Osteocyte (in vitro differentiated cells): Measurements from ENCODE around the gene RPL34. TPM values are rescaled to one million over a fixed set of nuclear protein-coding genes. Genes with fewer than 3 reads are reported as not detected.
A peak's percentile ranks its signal among the peaks of the same experiment; 100 is the strongest.

Source experiments
- DNase-seq: peaks from one replicate; pipeline ENCODE4 v3.0.0; 2021; ENCODE audit warnings: mixed read lengths; ENCODE audit not compliant: unreplicated experiment; ENCODE audit errors: extremely low spot score
- H3K27ac Mint-ChIP-seq: one replicate; pipeline ENCODE4 v1.8.0; 2021; ENCODE audit warnings: mild to moderate bottlenecking, mixed read lengths; ENCODE audit not compliant: unreplicated experiment
- H3K27me3 Mint-ChIP-seq: one replicate; pipeline ENCODE4 v1.8.0; 2021; ENCODE audit warnings: mixed read lengths; ENCODE audit not compliant: unreplicated experiment
- H3K36me3 Mint-ChIP-seq: one replicate; pipeline ENCODE4 v1.8.0; 2021; ENCODE audit warnings: mixed read lengths; ENCODE audit not compliant: unreplicated experiment
- H3K4me1 Mint-ChIP-seq: one replicate; pipeline ENCODE4 v1.8.0; 2021; ENCODE audit warnings: mixed read lengths; ENCODE audit not compliant: unreplicated experiment
- H3K4me3 Mint-ChIP-seq: one replicate; pipeline ENCODE4 v1.8.0; 2021; ENCODE audit warnings: mild to moderate bottlenecking, moderate library complexity, mixed read lengths; ENCODE audit not compliant: unreplicated experiment
- H3K9me3 Mint-ChIP-seq: one replicate; pipeline ENCODE4 v1.8.0; 2021; ENCODE audit warnings: mixed read lengths; ENCODE audit not compliant: unreplicated experiment
- CTCF ChIP-seq: fragments of 200-600 bp; sonication (generic); IDR thresholded peaks from 2 replicates; pipeline ENCODE4 v1.5.0; 2021; ENCODE audit warnings: antibody characterized with exemption, mild to moderate bottlenecking, moderate library complexity
- total RNA-seq: library from RNA; stranded (reverse); gene quantifications from 2 replicates; pipeline ENCODE4 v1.2.1, GENCODE V29; 2021

RPL34 gene
- total RNA-seq, 1 donor from 2014 or later: 1,029 TPM

GRCh38 chr4:108612365-108612764 is 8.0 kb upstream of the RPL34 start:
- Mint-ChIP-seq H3K27ac (no peak overlapping the region), H3K27me3 (peaks cover 5% of the 10 kb centered on the region), H3K9me3 (no peaks in the 10 kb centered on the region), H3K4me1 (no peaks in the 10 kb centered on the region), H3K4me3 (no peak overlapping the region), H3K36me3 (peaks cover 3% of the 10 kb centered on the region)
- no peak for TF ChIP-seq CTCF
- DNase-seq: no peak

GRCh38 chr4:108619372-108620100 is 840 bp upstream of the RPL34 start:
- H3K27ac Mint-ChIP-seq: peak overlapping the region; percentile 91
- peaks cover 24% of the 10 kb centered on the region for H3K36me3 Mint-ChIP-seq
- DNase-seq: no peak
- H3K4me3 Mint-ChIP-seq: peak overlapping the region; percentile 97
- H3K27me3 Mint-ChIP-seq: no peaks in the 10 kb centered on the region
- no peak for TF ChIP-seq CTCF
- H3K9me3 Mint-ChIP-seq: no peaks in the 10 kb centered on the region
- H3K4me1 Mint-ChIP-seq: peaks cover 38% of the 10 kb centered on the region

GRCh38 chr4:108620933-108621905 is 843 bp downstream of the RPL34 start:
- no peak for TF ChIP-seq CTCF
- DNase-seq: no peak
- Mint-ChIP-seq H3K27me3 (no peaks in the 10 kb centered on the region), H3K36me3 (peaks cover 33% of the 10 kb centered on the region), H3K27ac (peak overlapping the region; percentile 91), H3K4me1 (peaks cover 38% of the 10 kb centered on the region), H3K9me3 (no peaks in the 10 kb centered on the region), H3K4me3 (peak overlapping the region; percentile 97)

GRCh38 chr4:108622022-108622421 is 1.6 kb downstream of the RPL34 start:
- peak overlapping the region; percentile 91 for H3K27ac Mint-ChIP-seq
- H3K27me3 Mint-ChIP-seq: no peaks in the 10 kb centered on the region
- DNase-seq: no peak
- H3K4me1 Mint-ChIP-seq: peaks cover 38% of the 10 kb centered on the region
- H3K4me3 Mint-ChIP-seq: peak overlapping the region; percentile 97
- H3K9me3 Mint-ChIP-seq: no peaks in the 10 kb centered on the region
- no peak for TF ChIP-seq CTCF
- peaks cover 36% of the 10 kb centered on the region for H3K36me3 Mint-ChIP-seq

GRCh38 chr4:108622828-108623227 is 2.5 kb downstream of the RPL34 start:
- Mint-ChIP-seq H3K27ac (no peak overlapping the region), H3K9me3 (no peaks in the 10 kb centered on the region), H3K4me3 (no peak overlapping the region), H3K36me3 (peaks cover 39% of the 10 kb centered on the region), H3K4me1 (peaks cover 38% of the 10 kb centered on the region), H3K27me3 (no peaks in the 10 kb centered on the region)
- DNase-seq: no peak
- no peak for TF ChIP-seq CTCF
